NCI-H187 treated with DMSO at 0.1 percent for 48 hours (cell line): ENCODE measurements around the gene DBN1.

Source experiments
- DNase-seq: peaks from one replicate; lab custom pipeline; 2025; lab: John Stamatoyannopoulos, UW

DBN1 gene

DNA sequence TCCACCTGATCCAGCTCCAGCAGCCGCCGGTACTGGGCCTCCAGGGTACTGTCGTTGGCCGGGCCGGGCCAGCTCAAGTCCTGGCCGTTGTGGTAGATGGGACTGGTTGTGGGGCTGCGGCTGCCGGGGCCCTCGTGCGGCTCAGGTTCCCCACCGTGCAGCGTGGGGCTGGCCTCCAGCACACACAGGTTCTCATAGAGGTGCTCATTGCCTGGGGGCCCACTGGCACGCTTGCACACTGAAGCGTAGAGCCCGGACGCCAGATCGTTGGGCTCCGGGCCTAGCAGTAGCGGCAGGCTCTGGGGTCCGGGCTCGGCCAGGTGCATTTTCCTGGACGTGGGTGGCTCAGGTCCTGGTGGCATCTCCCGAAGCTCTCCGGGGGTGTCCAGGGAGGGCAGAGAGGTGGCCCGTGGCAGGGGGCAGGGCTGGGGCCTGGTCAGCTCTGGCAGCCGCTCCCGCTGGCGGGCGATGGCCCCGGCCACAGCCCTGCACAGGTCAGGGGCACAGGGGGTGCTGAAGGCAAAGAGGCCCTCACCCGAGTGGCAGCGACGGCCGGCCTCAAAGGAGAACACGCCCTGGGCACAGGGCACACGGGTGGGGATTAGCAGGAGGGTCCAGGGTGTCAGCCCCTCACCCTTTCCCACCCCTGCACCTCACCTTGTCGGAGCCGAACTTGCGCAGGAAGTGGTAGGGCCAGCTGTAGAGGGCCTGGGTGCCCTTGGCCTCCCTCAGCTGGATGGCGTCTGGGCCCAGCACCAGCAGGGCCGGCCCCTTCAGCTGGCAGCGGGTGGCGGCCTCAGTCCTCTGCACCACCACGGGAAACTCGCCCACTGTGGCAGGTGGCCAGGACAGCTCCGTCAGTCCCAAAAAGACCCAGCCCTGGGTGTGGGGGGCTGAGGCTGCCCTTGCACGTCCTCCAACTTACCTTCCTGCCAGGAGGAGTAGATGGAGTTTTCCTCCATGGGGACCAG is 30.9 kb upstream of the DBN1 start:
- DNase-seq = no peak

GRCh38 chr5:177503351-177504085 is 30.1 kb upstream of the DBN1 start:
- no peak for DNase-seq

GRCh38 chr5:177502886-177503285 is 29.5 kb upstream of the DBN1 start:
- no peak for DNase-seq

DNA sequence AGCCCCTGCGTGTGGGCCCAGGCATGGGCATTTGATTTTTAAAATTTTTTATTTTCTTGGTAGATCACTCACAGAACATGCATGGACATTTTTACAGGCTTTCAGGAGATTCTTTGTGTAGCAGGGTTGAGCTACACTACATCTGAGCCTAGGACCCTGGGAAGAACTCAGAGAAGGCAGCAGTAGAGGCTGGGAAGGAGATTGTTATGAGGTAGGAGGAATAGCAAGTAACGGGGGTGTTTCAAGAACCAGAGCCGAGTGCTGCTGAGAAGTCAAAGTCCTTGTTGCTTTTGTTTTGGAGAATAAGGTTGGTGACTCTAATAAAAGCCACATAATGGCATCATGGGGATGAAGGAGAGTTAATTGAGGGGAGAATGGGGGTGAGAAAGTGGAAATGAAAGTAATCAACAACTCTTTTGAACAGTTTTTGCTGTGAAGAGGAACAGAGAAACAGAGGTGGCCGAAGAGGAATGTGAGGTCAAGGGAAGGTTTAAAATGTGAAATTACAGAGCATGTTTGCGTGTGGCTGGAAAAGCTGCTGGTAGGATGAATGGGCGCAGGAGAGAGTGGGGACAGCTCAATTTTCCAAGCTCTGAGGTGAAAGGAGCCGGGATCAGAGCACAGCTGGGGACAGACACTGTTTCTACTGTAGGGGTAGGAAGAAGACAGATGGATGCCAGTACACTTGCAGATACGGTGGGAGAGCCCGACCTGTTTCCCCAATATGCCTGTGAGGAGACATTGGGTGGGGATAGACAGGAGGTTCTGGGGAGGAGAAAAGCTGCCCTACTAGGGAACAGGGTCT is 28.6 kb upstream of the DBN1 start:
- DNase-seq = no peak

- DNase-seq = no peak
Measured at GRCh38 chr5:177500685-177501522, 27.5 kb upstream of the DBN1 start.

- no peak for DNase-seq
Measured at GRCh38 chr5:177499842-177500241, 26.4 kb upstream of the DBN1 start.

- no peak for DNase-seq
Measured at GRCh38 chr5:177498013-177498787, 24.8 kb upstream of the DBN1 start.

DNA sequence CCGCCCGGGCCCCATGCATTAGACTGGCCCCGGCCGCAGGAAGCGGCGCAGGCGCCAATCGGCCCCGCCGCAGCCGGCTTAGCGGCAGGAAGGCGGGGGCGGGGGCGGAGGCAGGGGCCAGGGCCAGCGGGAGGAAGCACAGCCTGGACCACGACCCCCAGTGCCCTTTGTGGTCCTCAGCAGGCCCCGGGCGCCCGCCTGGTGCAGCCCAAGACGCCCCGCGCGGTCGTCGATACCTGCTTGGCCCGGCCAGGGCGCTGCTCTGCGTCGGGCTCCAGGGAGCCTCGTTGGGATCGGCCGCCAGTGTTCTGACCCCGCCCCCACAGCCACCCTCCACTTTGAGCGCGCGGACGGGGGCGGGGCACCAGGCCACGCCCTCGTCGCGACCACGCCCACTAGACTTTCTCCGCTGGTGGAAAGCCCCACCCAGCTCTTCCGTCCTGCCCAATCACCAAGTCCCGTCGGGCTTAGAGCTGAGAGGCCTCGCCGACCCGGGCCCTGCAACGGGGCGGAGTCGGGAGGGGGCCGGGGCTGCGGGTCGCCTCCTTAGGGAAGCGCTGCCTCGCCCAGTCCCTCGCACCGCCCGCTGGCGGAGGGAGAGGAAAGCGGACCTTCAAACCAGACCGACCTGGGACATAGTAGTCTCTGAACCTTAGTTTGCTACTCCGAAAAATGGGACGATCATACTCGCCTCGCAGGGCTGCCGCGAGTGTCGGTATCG is 24.0 kb upstream of the DBN1 start, which contains the start of gene PDLIM7:
Gene PDLIM7 (minus strand): TSS at position 313 of the 721 bp plus-strand sequence. CDS start 1,092 bp downstream, outside the sequence.
- DNase-seq = peak; percentile 73

GRCh38 chr5:177496727-177497291 is 23.4 kb upstream of the DBN1 start:
- DNase-seq = no peak

DNA sequence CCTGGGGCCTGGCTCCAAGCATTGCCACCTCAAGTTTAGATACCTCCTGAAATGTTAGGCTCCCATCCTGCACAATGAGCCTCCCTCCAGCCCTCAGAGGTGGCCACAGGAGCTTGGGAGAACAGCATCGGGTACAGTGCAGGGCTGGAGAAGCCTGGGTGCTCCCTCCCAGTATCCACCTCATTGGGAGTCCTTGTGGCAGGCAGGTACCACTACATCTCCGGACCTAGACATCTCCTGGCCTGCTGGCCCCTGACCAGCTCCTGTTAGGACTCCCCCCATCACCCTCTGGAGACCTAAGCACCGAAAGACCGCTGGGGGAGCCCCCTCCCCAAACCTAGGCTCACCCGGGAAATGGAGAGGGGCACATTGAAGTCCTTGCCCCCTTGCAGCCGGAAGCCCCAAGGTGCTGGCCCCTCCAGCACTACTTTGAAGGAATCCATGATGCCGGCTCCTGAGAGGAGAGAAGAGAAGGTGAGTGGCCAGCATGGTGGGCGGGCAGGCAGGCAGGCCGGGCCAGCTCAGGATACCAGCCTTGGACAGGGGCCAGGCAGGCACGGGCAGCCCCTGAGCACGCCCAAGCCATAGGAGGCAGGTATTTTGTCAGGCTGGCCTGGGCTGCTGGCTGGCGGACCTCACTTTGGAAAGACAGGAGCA is 22.8 kb upstream of the DBN1 start:
- no peak for DNase-seq

DNA sequence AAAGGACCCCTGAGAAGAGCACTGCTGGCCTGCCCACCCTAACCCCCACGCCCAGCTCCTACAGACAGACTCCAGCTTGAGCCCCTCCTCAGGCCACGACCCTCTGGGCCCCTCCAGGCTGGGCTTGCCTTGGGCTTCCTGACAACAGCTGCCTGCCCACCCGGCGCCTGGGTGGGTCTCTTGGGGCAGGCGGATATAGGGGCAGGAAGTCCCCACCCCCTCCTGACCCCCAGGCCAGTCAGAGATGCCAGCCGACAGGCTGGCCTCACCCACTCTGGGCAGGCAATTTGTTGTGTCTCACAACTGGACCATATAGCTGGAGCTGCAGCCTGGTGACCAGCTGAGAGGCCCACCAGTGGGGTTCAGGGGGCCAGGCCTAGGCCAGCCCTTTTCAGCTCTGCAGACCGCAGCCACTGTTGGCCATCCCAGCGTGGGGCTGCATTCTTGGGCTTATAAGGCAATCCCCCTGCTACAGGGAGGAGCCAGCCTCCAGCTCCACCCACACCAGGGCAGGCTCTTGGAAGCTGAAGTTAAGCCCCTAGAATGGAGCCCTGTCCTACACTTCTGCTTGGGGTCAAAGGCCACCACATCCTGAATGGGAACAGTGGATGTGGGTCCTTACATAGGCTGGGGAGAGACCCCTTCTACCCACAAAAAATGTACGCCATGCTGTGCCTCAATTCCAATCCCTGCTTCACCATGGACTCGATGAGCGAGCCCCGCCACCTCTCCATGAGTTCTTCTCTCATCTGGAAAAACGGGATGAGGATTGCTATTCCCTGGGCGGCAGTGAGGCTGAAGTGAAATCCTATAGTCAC is 22.0 kb upstream of the DBN1 start:
- DNase-seq = no peak

- DNase-seq = no peak
Measured at GRCh38 chr5:177494346-177495195, 21.1 kb upstream of the DBN1 start.

- no peak for DNase-seq
Measured at GRCh38 chr5:177493795-177494345, 20.4 kb upstream of the DBN1 start.

DNA sequence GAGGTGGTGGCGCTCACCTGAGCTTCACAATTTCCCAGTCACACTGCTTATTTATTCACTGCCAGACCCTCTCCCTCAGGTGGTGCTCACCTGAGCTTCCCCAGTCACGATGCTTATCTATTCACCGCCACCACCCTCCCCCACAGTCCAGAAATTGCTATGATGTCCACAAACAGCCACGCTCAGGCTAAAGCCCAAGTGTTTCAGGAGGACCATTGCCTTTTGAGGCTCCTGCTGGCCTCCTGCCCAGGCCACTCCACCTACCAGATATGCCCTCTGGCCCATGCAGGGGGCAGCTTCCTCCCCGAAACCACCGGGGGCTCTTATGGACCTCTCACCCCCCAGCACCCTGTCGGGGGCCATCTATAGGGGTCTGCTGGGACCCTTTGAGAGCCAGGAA is 19.4 kb upstream of the DBN1 start:
- no peak for DNase-seq

DNA sequence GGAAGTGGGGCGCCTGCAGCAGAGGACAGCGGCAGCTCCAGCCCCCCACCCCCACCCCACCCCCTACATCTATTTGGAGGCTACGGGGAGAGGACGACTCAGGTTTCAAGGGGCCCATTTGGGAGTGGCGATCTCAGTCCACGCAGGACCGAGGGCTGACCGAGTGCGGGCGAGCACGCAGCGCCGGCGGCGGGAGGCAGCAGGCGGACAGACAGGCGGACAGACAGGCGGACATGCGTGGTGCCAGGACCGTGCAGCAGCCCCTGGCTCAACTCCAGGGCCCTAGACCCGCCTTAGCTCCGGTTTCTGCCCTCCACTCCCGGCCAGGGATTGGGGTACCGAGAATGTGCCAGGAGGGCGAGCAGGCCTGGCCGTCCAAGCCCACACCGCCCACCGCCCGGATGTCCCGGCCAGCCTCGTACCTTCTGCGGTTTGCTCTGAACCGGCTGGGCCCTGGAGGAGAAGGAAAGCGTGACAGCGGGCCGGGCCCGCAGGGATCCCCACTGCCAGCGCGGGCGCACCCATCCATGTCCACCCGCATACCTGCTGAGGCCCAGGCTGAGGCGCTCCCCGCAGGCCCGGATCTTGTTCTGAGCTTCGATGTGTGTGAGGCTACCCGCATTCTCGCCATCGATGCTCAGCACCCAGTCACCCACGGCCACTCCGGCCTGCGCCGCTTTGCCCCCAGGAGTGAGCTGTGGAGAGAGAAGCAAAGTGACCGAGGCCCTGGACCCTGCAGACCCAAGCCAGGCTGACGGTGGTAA is 18.7 kb upstream of the DBN1 start:
- DNase-seq = no peak

DNA sequence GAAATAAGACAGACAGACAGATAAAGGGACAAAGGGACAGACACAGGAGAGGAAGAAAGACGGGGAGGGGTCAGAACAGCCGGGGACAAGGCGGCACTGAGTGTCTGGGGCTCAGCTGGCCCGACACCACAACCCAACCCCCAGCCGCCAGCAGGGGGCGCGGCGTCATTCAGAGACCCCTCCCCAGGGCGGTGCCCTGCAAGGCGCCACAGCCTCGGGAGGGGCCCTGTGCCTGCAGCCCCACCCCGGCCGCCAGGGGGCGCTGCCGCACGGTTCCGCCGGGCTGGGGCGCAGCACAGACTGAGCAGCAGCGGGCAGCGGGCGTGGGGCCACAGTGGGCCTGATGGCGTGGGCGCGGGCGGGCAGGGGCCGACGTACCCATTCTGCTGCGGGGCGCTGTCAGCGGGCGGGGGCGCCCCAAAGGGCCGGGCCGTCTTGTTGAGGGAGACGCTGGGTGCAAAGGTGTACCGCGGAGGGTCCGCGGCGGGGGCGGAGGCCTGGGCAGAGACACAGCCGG is 18.1 kb upstream of the DBN1 start:
- no peak for DNase-seq
